NCI-H146 treated with DMSO at 0.1 percent for 48 hours (cell line): ENCODE results near the gene SMIM1.
"Not testable (repeated sequence)": the region's sequence is repeated elsewhere in the genome, so short reads cannot be mapped to it uniquely, and the experiment has no call there.

Experiments used
- DNase-seq: peaks from one replicate; lab custom pipeline; 2025; ENCODE audit not compliant: unreplicated experiment; lab: John Stamatoyannopoulos, UW

The SMIM1 gene

GRCh38 chr1:3789421-3790300 lies 17.1 kb downstream of the SMIM1 start:
- no peak for DNase-seq

- no peak for DNase-seq
Measured at GRCh38 chr1:3790500-3790923, 18.0 kb downstream of the SMIM1 start.

GRCh38 chr1:3790952-3791351 lies 18.4 kb downstream of the SMIM1 start:
- DNase-seq = no peak

- no peak for DNase-seq
Measured at GRCh38 chr1:3795453-3796214, 23.1 kb downstream of the SMIM1 start.

GRCh38 chr1:3796215-3797061 lies 23.9 kb downstream of the SMIM1 start, which contains the start of gene LRRC47:
LRRC47 (minus strand) TSS chr1:3796498; CDS start chr1:3796476, 22 bp downstream.
- DNase-seq = peak; percentile 62

- no peak for DNase-seq
Measured at GRCh38 chr1:3799976-3800685, 27.6 kb downstream of the SMIM1 start.

GRCh38 chr1:3800795-3801194 lies 28.2 kb downstream of the SMIM1 start:
- DNase-seq = not testable (repeated sequence)

GRCh38 chr1:3803905-3804626 lies 31.5 kb downstream of the SMIM1 start:
- no peak for DNase-seq

GRCh38 chr1:3804627-3804944 lies 32.0 kb downstream of the SMIM1 start:
- DNase-seq = not testable (repeated sequence)

GRCh38 chr1:3805038-3805437 lies 32.5 kb downstream of the SMIM1 start:
- DNase-seq = no peak

GRCh38 chr1:3807769-3808168 lies 35.2 kb downstream of the SMIM1 start:
- no peak for DNase-seq

- no peak for DNase-seq
Measured at GRCh38 chr1:3809680-3810079, 37.1 kb downstream of the SMIM1 start.

- not testable (repeated sequence) for DNase-seq
Measured at GRCh38 chr1:3810149-3810761, 37.7 kb downstream of the SMIM1 start.

- DNase-seq = no peak
Measured at GRCh38 chr1:3811595-3811911, 39.0 kb downstream of the SMIM1 start.

- DNase-seq = no peak
Measured at GRCh38 chr1:3814065-3814464, 41.5 kb downstream of the SMIM1 start.

- no peak for DNase-seq
Measured at GRCh38 chr1:3814771-3815561, 42.4 kb downstream of the SMIM1 start.

GRCh38 chr1:3816331-3817137 lies 44.0 kb downstream of the SMIM1 start:
- no peak for DNase-seq

GRCh38 chr1:3817138-3817740 lies 44.7 kb downstream of the SMIM1 start:
- no peak for DNase-seq
